ENCODE data around the gene APBA3.

GRCh38 chr19:3790209-3790734 is 28.8 kb upstream of the APBA3 start:
- TF ChIP-seq CTCF (conservative IDR thresholded peaks at IDR 0.05 in 1 of 2, IDR thresholded peaks at IDR 0.05 in 1 of 2; ENCODE audit: low read depth in 1 of 2, low read length in 2 of 2) (no peak), EZH2 (IDR thresholded peaks at IDR 0.05; ENCODE audit: low read length, missing control alignments) (no peak)
